ENCODE measurements around the gene FAM228B.
"Not testable (repeated sequence)": the region's sequence is repeated elsewhere in the genome, so short reads cannot be mapped to it uniquely, and the experiment has no call there.

Gene FAM228B

DNA sequence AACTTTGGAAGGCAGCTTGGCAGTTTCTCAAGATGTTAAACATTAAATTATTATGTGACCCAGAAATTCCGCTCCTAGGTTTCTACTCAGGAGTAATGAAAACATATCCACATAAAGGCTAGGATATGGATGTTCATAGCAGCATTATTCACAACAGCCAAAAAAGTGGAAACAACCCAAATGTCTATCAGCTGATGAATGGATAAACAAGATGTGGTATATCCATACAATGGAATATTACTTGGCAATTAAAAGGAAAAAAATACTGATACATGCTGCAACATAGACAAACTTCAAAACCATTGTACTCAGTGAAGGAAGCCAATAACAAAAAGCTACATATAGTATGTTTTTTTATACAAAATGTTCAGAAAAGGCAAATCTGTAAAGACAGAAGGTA, 39.2 kb downstream of the FAM228B start:
- DNase-seq, result no peak

- DNase-seq, result no peak
These were observed 39.9 kb downstream of the FAM228B start for GRCh38 chr2:24163186-24163585.

- DNase-seq, result no peak
These were observed 40.3 kb downstream of the FAM228B start for GRCh38 chr2:24163601-24164000.

DNA sequence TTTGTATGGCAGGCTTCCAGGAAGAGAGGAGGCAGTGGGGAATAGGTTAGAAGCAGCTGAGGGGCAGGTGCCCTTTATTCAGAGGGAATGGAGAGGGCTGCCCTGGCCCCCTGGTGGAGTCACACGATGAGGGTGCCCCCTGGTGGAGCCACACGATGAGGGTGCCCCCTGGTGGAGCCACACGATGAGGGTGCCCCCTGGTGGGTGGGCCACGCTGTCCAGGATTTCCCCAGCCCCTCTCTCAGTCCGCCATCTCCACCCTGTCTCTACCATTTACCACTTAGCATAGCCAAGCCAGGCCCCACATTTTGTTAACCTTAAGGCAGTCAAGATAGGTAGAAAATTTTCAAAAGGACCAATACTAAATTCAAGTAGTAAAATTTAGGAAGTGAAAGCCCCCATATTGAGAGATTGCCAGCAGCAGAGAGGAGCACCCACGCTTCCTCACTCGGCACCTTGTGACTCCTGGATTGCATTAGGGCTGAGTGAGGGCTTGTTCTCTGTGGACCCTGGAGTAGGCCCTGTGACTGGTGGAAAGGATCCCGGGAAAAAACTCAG, 41.2 kb downstream of the FAM228B start:
- DNase-seq, result peak in 2 of 4 experiments; percentile 3 to 9

DNA sequence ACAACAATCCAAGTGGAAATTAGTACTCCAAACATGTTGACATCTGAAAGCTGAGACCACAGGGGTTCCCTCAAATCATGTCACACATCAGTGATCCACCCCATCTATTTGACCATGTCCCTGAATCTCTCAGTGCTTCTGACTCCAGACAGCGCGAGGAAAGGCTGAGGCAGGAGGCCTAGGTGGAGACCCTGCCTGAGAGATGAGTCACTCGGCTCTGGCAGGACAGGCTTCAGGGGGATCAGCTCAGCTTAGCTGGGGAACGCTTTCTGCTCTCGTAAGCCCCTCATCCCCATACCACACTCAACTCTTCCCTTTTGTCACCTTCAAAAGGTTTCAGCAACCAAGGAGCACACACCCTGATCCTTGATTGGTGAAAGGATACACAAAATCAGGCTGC, 45.8 kb downstream of the FAM228B start:
- DNase-seq, result no peak

- DNase-seq, result no peak
These were observed 51.6 kb downstream of the FAM228B start, which contains the start of gene FAM228A for GRCh38 chr2:24174851-24175277. Gene FAM228A (plus strand): TSS chr2:24175053. CDS start chr2:24175481, 428 bp downstream.

- no peak for DNase-seq
These were observed 52.4 kb downstream of the FAM228B start for GRCh38 chr2:24175631-24176187.

GRCh38 chr2:24176326-24176725, 53.1 kb downstream of the FAM228B start:
- DNase-seq, result no peak

DNA sequence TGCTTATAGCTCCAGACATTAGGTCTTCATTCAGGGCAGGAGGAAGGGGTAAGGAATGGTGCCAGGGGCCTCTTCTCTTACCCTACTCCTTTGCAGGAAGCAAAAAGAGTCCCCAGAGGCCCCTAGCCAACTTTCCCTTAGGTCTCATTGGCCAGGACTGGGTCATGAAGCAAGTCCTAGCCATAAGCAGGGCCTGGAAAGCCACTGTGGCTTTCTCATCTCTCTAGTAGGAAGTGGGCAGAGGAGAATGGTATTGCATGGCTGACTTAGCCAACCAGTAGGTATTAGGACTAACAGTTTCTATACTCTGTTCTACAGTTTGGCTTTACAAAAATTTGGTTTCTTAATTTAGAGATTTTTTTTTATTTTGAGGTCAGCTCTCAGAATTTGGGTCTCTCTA, 56.4 kb downstream of the FAM228B start:
- no peak for DNase-seq

DNA sequence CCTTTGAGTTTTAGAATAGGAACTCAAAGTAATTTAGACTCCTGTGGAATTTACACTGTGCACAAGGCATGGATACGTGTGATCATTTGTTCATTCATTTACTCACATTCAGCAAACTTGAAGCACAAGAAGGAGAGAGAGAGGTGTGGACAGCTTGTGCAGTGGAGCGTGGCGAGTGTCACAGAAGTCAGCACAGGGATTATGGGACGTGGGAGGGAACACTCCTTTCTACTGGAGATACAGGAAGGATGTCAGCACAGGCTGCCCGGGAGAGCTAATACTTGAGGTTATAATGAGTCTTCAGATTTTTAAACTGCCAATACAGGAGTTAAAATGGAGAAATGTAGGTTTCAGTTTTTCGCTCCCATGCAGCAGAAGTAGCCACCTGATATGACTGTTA, 58.6 kb downstream of the FAM228B start:
- DNase-seq, result no peak

DNA sequence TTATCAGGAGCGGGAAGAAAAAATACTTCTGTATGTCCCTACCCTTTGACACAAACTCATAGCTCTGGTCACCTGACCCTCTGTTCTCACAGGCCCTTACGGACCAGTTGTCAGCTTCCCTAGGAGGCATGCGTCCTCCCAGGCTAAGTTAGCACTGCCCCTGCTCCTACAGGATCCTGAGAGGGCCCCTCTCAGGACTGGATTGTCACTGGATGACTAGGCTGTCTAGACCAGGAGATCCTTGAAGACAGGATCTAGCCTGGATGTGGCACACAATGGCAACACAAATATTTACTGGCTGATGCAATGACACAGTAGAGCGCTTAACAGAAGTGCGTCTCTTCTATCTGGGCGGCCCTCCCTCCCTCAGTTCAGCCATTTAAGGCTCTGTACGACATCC, 59.2 kb downstream of the FAM228B start:
- no peak for DNase-seq

- DNase-seq, result no peak
These were observed 60.2 kb downstream of the FAM228B start for GRCh38 chr2:24183366-24184069.

- DNase-seq, result no peak
These were observed 66.3 kb downstream of the FAM228B start for GRCh38 chr2:24189551-24189950.

- no peak for DNase-seq
These were observed 67.2 kb downstream of the FAM228B start for GRCh38 chr2:24190503-24190902.

- DNase-seq, result no peak
These were observed 67.9 kb downstream of the FAM228B start for GRCh38 chr2:24191156-24191555.

GRCh38 chr2:24191848-24192247, 68.6 kb downstream of the FAM228B start:
- DNase-seq, result no peak

DNA sequence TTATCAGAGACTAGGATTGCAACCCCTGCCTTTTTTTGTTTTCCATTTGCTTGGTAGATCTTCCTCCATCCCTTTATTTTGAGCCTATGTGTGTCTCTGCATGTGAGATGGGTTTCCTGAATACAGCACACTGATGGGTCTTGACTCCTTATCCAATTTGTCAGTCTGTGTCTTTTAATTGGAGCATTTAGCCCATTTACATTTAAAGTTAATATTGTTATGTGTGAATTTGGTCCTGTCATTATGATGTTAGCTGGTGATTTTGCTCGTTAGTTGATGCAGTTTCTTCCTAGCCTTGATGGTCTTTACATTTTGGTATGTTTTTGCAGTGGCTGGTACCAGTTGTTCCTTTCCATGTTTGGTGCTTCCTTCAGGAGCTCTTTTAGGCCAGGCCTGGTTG, 73.9 kb downstream of the FAM228B start:
- DNase-seq, result not testable (repeated sequence)

DNA sequence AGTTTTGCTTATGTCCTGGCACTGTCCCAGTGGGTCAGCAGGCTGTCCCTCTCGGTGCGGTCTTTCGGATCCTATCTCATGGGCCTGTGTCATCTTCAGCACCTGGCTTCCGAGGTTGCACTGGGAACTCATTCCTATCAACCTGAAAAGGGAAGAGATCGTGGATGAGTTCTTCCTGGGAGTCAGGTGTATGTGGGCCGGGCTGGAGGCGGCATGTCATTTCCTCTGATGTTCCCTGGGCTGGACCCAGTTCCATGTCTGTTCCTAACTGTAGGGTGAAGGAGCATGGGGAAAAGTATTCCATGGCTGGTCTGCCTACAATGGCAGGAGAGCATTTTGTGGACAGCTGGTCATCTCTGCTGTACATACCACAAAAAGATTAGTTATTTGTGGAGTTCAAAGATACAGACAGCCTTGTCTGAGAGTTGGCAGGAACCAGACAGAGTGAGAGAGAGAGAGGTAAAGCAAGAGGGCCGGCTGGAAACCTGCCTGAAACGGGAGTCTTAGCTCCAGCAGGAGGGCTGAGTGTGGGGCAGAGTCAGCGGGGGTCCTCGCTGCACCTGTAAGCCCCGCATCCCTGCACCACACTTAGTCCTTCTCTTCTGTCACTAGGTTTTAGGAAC, 76.8 kb downstream of the FAM228B start:
- DNase-seq, result no peak

DNA sequence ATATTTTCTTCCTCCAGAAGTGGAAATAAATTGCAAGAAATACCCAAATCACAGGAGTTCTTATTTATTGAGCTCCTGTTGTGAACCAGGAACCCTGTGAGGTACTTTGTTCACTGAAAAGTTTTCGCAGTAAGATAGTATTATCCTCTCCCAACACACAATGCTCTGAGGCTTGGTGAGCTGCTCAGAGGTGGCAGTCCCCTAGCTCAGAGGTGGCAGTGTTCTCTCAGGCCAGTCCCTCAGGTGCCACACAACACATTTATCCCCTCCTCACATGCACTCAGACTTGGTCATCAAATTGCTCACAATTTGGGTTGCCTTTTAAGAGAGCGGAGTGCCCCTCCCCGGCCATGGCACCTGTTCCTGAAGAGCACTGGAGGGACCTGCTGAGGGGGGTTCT, 77.5 kb downstream of the FAM228B start:
- DNase-seq, result no peak

DNA sequence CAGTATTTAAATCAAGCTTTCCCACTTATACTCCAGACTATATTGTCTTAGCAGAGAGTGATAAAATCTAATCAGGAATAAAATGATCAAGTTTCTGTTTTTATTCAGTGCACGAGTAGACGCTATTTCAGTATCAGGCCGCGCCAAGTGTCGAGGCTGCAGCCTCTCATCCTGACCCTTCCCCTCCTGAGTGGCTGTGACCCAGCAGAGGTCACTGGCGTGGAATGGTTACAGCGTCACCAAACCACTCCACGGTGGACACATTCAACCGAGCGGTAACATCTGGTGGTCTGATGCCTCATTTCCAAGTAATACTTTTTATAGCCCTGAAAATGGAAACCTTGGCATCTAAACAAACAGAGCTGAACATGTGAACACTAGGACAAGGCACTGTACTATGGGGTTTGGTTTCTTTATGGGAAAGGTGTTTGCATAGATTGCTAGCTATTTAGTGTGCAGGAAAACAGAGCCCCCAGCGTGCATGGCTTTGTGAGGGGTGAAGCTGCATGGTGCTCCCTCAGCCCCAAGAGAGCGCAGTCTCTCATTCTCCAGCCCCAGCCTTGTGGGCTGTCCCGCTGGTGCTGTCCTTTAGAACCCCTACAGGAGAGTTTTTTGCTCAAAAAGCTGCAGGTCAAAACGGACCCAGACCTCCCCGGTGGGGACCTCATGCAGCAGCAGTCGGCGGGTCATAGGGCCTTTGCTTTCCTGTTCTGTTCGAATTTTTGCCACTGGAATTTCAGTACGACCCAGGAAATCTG, 79.9 kb downstream of the FAM228B start:
- DNase-seq, result no peak

DNA sequence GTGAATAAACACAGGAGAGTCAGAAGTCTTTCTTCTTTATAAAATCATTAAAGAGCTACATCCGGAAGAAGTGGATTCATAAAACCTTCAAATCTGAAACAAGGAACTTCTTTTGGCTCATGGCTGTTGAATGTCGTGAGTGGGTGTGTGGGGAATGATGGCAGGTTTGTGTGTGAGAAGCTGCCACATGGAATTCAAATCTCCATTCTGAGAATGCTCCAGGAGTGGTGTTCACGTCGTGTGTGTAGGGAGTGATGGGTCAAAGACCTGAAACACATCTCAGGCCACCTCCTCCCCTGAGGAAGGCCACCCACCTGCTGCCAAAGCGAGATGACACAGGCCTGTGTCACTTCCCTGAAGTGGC, 80.5 kb downstream of the FAM228B start:
- DNase-seq, result no peak

- DNase-seq, result no peak
These were observed 81.2 kb downstream of the FAM228B start for GRCh38 chr2:24204505-24204904.

GRCh38 chr2:24205131-24205530, 81.9 kb downstream of the FAM228B start:
- DNase-seq, result no peak

Measured in activated naive CD4-positive, alpha-beta T cell (primary cell).